GM19395 (cell line): Measurements from ENCODE around the gene CTSS.

Experiments used
- ATAC-seq: cut with Tn5 transposase; IDR thresholded peaks from one replicate; pipeline ENCODE4 v1.9.1; 2021; ENCODE audit warnings: mild to moderate bottlenecking, moderate library complexity; ENCODE audit not compliant: unreplicated experiment

Gene CTSS

DNA sequence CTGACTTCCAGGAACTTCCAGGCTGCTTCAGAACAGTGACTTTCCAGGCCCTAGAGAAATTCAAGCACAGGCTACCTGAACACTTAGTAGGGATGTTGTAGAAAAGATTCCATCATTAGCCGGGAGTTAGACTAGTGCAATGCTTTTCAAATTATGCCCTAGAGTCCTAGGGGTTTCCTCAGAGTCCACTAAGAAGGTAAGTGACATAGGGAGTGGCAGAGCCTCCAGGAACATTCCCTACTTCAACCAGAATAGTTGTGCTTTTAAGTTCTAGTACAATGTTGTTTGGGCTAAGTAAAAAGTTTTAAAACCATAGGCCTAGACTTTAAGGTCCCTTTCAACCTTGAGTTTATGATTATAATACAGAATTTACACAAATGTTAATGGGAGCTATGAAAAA is 59.5 kb downstream of the CTSS start:
- ATAC-seq = no peak

DNA sequence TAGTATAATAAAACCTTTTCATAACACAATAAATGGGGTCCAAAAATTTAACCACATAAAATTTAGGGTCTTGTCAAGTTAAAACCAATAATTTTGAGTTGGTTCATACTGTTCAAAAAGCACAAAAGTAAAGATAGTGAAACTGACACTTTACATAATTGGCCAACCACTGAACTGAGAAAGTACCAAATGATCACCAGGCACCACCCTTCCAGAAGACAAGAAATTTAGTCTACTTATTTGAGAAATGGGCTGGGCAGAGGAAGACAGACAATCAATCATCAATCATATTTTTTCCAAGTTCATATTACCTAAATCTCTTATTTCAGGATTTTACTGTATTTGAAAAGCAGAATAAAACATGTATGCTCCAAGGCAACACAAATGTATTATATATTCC is 62.2 kb downstream of the CTSS start:
- no peak for ATAC-seq

DNA sequence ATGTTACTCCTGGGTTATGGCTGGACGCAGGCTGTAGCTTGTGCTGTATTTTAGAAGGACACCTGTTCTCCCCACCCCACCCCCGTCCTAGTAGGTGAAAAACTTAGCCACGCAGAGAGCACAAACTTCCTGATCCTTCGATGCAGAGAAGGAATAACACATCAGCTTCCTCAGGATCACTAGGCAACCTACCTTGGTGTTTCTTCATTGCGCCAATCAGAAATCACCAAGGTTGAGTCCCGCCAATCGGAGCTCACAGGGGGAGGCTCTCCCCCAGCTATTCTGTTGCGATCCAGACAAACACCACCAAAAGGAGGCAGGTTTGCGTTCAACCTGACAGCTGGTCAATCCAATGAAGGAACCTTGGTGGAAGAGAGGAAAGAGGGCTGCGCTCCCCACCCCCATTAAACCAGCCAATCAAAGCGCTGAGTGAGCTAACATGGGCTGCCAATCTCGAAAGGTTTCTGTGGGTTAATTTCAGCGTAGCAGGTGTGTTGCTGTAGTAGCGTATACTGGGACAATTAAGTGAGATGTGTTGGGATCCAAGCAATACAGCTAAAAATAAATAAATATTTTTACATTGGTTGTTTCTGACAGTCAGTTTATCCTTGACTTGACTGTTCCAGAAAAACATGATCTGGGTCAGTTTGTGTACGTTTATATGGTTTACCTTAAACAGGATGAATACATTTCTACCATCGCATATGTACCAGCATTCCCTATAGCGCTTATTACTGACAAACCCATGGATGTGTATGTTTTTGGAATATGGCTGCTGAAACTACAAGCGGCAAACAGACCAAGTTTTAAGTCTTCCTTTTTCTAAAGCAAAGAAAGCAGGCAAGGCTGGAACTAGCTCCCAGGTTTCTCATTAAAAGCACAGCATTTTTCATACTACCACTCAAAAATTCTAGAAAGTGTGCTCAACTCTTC is 68.3 kb downstream of the CTSS start, which contains the start of gene GOLPH3L:
TSS of gene GOLPH3L (minus strand) at position 160 of the 933 bp plus-strand sequence. CDS start 2,316 bp downstream, outside the sequence.
- ATAC-seq = peak; percentile 100

DNA sequence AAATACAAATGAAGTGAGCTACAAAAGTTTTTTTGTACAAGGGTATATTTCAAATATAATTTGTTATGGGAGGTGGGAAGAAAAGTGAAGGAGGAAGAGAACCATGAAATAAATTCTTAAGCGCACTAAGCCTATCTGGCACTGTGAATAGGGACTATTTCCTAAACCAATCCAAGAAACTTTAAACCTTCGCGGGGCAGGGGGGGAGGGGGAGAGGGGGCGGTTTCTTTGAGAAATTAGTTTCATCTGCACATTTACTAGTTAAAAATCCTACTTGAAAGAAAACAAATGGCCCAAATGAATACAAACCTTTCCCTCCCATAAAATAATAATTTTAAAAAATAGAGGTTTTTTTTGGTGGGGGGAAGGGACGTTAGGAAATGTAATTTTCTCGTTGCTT is 69.0 kb downstream of the CTSS start:
- no peak for ATAC-seq

DNA sequence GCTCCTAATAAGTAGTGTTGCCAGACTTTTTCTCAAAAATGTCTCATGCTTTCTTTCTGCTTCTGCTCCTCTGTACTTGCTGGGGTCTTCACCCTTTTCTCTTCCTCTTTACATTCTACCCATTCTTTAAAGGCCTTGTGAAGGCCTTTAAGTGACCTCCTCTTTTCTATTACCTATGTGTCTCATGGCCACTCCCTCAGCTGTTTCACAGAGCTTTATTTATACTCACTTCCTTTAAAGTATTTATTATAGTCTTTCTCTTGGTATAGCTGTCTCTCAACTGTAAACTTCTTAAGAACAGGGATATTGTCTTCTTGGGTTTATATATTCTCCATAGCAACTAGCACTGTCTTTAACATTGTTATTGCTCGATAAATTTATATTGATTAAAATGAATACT is 69.4 kb downstream of the CTSS start:
- ATAC-seq = no peak

DNA sequence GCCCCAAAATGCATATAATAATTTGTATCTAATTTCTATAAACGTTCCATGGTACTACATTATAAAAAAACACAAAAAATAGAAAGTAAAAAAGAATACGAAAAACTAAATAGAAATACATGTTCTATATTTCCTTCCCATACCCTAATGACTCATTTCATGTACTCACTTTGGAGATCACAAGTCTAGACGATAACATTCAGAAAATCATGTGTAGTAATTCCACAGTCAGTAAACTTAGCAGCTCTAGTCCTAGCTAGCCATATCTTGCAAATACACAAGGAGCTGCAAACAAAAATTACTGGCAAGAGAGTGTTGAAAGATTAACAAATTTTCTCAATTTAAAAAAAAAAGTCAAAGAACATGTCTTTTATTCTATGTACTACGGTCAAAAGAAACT is 70.0 kb downstream of the CTSS start:
- no peak for ATAC-seq

DNA sequence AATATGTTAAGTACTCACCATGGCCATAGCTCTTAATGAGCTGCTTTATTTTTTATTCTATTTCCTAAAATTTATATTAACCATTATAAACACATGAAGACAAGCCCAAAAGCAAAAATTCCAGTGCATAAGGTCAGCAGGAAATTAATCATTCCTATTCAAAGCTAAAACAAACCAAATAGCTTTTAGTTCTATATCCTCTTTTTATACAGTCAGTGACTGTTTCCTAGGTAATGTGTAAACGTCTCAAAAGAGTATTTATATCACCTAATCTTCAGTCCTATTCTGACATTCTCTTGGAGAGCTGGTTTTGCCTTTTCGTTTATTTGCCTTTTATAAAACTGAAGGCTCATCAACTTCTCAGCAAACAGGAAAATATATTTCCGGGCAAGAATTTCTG is 72.9 kb downstream of the CTSS start:
- ATAC-seq = no peak

DNA sequence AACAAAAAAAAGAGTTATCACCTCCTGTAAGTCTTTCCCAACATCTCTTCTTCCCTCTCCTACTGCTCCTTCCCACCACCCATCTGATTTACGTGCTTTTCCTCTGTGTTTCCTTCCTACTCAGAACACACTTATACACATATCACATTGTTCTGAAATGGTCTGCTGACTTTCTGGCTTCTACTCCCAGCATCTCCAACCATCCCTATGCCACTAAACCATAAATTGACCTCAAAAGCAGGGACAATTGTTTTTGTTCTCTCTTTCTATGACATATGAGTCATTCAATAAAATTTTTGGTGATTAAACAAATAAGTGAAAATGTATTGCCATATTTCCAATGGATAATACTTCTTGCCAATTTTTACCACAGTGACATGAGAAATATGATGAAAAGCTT is 76.8 kb downstream of the CTSS start:
- no peak for ATAC-seq

DNA sequence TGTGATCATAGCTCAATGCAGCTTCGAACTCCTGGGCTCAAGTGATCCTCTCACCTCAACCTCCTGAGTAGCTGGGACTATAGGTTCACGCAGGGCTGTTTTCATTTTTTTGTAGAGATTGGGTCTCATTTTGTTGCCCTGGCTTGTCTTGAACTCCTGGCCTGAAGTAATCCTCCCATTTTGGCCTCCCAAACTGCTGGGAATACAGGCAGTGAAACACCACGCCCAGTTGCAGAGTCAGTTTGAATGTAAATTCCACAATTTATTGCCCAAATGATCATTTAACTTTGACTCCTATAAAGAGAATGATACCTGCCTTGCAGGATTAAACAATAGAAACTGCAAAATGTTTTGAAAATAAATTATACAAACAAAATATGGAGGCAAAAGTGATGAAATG is 79.3 kb downstream of the CTSS start:
- ATAC-seq = no peak

DNA sequence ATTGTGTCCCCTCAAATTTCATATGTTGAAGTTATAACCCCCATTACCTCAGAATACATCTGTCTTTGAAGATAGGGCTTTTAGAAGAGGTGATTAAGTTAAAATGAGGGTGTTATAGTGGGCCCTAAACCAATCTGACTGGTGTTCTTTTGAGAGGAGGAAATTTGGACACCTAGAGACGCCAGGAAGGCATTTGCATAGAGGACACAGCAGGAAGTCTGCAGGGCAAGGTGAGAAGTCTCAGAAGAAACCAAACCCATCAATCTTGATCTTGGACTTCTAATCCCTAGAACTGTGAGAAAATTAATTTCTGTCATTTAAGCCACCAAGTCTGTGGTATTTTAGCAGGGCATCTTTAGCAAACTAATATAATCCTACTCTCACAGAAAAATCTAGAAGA is 81.7 kb downstream of the CTSS start:
- ATAC-seq = no peak
